ENCODE measurements around the gene PARD6G. TPM values are rescaled to one million over a fixed set of nuclear protein-coding genes. Genes with fewer than 3 reads are reported as not detected.

Gene PARD6G
- total and polyA plus RNA-seq, 2 experiments from 2014 or later, result 6.9 to 18.5 TPM

- Mint-ChIP-seq H3K27ac (no peak overlapping the region), H3K4me1 (peaks cover 7% of the 10 kb centered on the region; the same call in 2 of the 3 replicates), H3K4me3 (no peak overlapping the region), H3K9me3 (peaks cover 5% of the 10 kb centered on the region), H3K27me3 (ENCODE audit: insufficient read depth, low read depth, poor library complexity) (no peaks in the 10 kb centered on the region), H3K36me3 (ENCODE audit: low read depth) (no peaks in the 10 kb centered on the region)
- H3K27me3 ChIP-seq (ENCODE audit: insufficient read depth), result no peaks in the 10 kb centered on the region
- H3K4me2 ChIP-seq, result no peak overlapping the region
- peaks cover 3% of the 10 kb centered on the region; the same call in 1 of the 2 replicates for H3F3A ChIP-seq (replicated peaks; ENCODE audit: low read depth)
- no peak overlapping the region for H3K4me3 ChIP-seq
- H3K79me2 ChIP-seq (replicated peaks; ENCODE audit: insufficient read depth), result no peaks in the 10 kb centered on the region
- DNase-seq (ENCODE audit: low spot score) (no peak), ATAC-seq (no peak)
- TF ChIP-seq EZH2phosphoT487 (IDR thresholded peaks at IDR 0.05; ENCODE audit: unreplicated experiment) (no peak), POLR2AphosphoS5 (IDR thresholded peaks at IDR 0.05; ENCODE audit: low read depth) (no peak), EZH2 (IDR thresholded peaks at IDR 0.05; ENCODE audit: low read depth, unreplicated experiment) (no peak), STAT1 (IDR thresholded peaks at IDR 0.05; ENCODE audit: unreplicated experiment) (no peak), ZNF462 (CRISPR knock-in tag; IDR thresholded peaks at IDR 0.05) (no peak), JUNB (IDR thresholded peaks at IDR 0.05; ENCODE audit: unreplicated experiment) (no peak), CTCF (conservative IDR thresholded peaks at IDR 0.05; ENCODE audit: low read depth in 2 of 2) (no peak), ZNF331 (CRISPR knock-in tag; IDR thresholded peaks at IDR 0.05; ENCODE audit: low read depth) (no peak), REST (IDR thresholded peaks at IDR 0.05; ENCODE audit: unreplicated experiment) (no peak), NANOG (IDR thresholded peaks at IDR 0.05; ENCODE audit: borderline replicate concordance) (no peak), ETS1 (IDR thresholded peaks at IDR 0.05) (no peak), CREB1 (CRISPR knock-in tag; IDR thresholded peaks at IDR 0.05; ENCODE audit: low read depth) (no peak), ZNF114 (CRISPR knock-in tag; IDR thresholded peaks at IDR 0.05) (no peak)
- no peaks in the 10 kb centered on the region for H3K36me3 ChIP-seq (ENCODE audit: insufficient read depth)
- H4K20me1 ChIP-seq (replicated peaks; ENCODE audit: insufficient read depth), result no peaks in the 10 kb centered on the region
- H3K27ac ChIP-seq (ENCODE audit: low read depth), result no peak overlapping the region
- H2AFZ ChIP-seq, result no peak overlapping the region
- H3K9me2 ChIP-seq (ENCODE audit: insufficient read depth), result no peaks in the 10 kb centered on the region
- H3K4me1 ChIP-seq (ENCODE audit: insufficient read depth), result peaks cover 3% of the 10 kb centered on the region
These were observed 56.0 kb downstream of the PARD6G start for GRCh38 chr18:80191264-80191663.
